GM18517 (cell line): ENCODE measurements around the gene COLEC12.

ENCODE experiments used
- ATAC-seq: cut with Tn5 transposase; IDR thresholded peaks from one replicate; pipeline ENCODE4 v1.9.1; 2021; ENCODE audit warnings: mild to moderate bottlenecking, moderate library complexity; ENCODE audit not compliant: unreplicated experiment

The COLEC12 gene

DNA sequence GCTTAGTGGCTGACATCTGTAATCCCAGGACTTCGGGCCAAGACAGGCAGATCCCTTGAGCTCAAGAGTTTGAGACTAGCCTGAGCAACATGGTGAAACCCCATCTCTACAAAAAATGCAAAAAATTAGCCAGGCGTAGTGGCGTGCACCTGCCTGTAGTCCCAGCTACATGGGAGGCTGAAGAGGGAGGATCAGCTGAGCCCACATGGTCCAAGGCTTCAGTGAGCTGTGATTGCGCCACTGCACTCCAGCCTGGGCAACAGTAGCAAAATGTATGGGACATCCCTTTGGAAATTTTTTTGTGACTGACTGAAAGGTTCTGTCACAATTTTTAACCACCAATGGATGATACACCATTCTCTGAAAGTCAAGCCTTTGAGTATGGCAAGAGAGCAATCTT lies 6.3 kb upstream of the COLEC12 start:
- no peak for ATAC-seq

DNA sequence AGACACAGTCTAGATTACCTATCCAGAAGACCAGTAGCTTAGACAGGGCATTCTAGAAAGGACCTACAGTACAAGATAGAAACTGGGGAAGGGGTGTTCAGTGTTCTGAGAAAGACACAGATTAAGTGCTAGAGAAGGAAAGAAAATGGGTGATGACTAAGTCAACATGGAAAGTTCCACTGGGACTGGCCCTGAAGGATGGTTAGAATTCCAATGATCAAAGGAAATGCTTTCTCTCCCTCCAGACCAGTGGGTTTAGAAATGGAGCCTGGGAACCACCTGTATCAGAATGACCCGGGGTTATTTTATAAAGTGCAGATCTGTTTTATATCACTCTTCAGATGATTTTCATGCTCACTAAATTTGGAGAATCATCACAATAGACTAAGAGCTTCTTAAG lies 5.8 kb upstream of the COLEC12 start:
- no peak for ATAC-seq

DNA sequence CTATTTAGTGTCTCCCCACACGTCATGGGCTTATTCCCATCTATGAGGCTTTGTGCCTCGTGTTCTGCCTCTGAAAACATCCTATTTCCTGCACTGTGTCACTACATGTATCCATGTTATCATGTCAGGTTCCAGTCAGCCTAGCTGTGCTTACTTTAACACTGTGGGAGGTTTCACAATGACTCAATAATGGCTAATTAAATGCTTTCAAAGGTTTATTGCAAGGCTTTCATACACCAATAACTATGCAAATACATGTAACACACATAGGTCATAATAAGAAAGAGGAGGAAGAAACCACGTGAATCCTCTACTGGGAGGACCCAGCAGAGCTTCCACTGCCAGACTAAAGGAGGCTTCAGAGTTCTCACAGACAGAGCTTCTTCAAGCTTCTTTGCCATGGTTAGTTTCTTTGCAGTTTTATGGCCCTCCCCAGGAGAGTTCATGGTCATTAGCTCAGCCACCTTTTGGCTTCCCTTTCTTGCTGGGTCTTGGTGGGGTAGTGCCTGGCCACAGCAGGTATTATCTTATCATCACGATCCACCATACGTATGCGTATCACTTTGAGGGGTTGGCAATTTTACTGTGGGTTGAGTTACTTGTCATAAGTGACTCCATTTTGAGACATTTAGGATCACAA lies 5.1 kb upstream of the COLEC12 start:
- ATAC-seq, result peak; percentile 96

DNA sequence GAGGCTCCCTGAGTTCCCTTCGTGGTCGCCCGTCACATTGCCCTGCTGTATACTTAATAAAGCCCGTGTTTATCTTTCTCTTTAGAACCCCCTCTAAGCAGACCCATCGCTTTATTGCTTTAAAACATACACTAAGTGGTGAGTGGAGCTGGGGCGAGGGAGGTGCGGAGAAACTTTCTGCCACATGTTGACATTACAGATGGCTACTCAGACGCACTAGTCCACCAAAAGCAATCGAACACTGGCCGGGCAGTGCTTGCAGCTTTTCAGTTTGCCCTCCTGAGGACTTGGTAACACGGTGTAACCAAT lies 859 bp upstream of the COLEC12 start:
- no peak for ATAC-seq

DNA sequence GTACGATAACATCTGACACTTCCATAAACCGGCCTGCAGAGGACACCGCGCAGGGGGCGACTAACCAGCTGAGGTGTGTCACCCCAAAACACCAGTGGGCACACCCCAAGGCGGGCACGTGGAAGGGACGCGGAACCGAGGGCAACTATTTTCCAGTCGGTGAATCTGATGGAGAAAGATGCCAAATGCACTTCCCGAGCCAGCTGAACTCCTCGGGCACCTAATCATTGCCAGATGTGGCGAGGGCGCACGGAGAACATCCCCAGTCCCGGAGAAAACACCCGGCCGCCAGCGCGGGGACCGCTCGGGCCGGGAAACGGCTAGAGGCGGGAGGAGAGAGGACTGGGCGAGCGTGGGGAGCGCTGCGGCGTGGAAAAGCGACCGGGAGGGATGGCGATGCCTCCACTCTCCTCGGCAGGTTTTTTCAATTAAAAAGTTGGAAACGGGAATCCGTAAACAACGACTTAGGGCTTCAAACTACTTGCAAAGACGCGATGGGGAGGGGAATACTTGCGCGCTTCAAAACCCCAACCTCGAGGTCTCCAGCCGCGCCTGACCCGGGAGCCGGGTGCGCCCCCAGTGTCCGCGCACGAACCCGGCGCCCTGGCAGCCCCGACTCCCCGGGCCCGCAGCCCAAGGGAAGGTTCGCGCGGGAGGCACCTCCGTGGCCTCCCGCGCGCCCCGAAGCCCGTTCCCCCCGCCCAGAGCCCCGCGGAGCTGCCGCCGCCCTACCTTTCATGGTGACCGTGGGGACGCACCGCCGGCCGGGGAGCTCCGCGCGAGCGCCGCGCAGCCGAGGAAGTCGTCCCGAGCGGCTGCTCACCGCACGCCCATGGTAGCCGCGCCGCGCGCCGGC lies 497 bp downstream of the COLEC12 start:
- no peak for ATAC-seq

DNA sequence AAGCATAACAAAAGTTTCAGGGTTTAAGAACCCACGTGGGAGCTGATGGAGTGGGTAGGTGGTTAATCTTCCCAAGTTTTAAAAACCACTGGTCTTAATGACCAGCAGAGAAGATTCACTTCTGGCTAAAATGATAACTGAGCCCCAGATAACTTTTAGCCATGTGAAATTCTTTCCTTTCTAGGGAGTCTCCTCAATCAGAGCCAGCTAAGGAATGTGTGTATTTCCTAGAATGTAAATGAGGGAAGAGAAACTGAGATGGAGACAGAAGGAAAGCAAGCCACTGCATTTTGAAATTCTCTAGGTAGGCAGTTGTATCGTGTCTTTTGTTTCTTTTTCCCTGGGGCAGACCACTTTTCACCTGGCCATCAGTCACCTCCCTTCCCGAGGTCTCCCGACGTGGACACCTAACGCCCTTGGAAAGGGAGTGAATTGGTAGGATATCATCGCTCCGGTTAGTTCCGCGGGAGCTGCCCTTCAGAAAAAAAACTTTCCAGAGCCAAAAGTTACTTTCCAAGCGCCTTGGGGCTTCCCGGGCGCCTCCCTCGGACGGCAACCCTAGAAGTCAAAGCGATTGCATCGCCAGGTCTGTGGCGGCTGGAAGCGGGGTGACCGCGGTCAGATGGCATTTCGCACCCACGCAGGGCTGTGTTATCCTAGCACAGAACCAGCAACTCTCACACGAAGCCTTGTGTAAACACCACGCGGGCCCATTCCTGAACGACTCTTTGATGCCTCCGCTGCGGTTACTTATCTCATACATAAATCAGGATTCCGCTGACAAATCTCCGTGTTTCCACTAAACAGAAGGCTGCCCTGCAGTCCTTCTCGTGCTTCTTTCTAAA lies 1.3 kb downstream of the COLEC12 start:
- ATAC-seq, result no peak

DNA sequence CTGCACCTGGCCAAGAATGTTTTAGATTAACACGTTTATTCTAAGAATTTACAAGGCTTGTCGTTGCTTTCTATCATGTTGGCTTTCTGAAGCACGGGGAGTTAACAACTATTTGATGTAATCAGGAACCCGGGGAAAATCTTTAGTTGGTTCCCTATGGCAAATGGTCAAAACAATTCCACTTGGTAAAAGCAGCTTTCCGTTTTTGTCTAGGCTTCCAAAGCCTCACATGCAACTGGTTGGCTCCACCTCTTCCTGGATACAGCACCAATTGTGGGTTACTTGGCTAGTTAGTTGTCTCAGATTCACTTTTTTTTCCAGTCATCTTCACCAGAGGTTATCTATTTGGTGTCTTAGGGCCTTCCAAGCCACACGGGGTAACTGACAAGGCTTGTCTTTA lies 2.8 kb downstream of the COLEC12 start:
- ATAC-seq, result no peak

DNA sequence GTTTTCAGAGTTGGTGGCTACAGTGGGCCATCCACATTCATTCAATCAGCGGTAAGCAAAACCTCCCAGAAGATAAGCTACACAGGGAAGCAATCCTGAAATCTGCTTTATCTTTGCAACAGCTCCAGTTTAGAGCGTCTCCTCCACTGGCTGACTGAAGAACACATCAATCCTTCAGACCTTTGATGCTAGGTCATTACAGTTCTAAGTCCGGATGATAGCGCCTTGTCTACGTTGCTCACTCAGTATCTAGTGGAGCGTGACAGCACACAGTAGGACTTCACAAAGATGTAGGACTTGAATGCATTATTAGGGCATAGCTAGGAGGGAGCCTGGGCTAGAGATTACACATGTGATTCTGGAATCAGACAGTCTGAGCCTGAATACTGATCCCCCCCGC lies 5.0 kb downstream of the COLEC12 start:
- ATAC-seq, result no peak

DNA sequence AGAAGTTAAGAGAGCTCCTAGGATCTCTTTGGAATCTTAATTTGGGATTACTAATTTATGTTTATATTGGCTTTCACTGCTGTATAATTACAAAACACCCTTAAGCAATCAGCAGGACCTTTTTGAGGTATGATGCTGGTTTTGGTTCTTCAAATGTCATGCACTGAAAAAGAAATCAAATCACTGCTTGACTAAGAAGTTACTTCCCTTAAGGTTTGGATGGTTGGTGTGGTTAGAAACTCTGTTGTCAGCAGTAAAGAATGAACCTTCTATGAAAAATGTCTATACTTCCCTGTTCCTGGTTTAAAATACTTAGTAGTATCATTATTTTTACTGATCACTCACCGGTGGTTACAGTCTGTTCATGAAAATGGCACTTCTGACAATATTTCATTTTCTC lies 5.5 kb downstream of the COLEC12 start:
- no peak for ATAC-seq

DNA sequence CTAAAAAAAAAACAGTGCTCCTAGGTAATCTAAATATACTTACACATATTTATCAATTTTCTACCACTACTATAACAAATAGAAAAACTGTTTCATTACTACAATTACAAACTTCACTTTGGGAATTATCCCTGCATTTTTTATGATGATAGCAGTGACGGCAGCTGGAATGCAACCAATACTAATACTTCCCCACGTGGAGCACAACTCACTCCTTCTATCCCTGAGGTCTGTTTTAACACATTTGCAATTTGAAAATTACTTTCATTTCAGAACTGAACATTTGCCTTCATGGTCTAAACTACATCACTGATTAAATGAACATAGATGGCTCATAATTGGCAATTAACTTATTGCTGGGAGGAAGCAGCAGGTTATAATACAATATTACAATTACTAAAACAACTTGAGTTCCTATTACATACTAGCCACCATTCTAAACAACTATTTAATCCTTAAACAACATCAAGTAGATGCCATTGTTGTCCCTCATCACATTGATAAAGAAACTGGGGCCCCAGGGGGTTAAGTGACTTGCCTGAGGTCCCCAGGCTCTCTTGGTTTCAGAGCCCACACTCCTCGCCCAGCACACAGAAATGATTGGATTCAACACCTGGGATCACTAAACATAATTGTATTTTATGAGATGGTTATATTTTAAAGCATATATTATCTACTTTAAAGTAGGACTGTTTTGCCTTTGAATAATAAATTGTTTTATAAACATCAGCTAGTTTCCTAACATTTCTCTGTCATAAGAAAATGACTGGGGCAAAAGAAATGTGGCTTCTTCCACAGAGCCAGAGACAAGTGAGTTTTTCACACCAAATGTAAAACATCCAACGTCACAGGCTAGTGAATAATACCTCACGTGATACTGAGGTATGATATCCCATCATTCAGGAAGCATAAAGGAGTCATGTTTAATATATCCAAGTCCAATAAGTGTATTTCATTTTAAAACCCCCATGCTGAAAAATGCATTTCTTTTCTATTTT lies 6.2 kb downstream of the COLEC12 start:
- ATAC-seq, result no peak

DNA sequence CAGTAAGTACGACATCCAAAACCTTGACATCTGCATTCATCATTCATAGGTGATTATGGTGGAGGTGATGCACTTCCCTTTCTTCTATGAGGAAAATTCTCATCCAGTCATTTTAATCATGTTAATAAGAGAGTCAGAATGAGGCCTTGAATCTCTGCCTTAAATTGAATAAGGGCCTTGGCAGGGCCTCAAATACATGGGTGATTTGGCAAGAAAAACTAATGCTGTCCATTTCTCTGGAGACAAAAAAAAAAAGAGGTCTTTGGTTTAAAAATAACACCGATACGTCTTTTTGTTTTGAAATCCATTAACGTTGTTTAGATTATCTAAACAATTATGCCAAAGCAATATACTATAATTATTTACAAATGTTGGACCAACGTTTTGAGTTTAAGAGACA lies 8.1 kb downstream of the COLEC12 start:
- ATAC-seq, result no peak

DNA sequence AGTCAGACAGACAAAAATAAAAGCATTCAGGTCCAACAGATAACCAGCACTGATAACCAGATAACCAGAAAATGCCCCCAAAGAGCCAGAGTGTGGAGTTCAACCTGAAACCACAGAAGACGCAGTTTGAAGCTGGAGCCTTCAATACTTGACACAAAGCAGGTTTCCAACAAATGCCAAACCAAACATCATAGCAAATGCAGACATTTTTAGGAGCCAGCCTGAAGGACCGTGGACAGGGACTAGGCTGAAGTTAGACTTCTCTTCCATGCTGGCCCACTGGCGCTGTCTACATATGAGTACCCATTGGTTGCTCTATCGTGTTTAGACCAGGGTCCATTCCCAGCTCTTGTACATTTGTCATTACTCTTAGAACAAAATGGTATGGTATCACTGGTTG lies 9.9 kb downstream of the COLEC12 start:
- no peak for ATAC-seq

DNA sequence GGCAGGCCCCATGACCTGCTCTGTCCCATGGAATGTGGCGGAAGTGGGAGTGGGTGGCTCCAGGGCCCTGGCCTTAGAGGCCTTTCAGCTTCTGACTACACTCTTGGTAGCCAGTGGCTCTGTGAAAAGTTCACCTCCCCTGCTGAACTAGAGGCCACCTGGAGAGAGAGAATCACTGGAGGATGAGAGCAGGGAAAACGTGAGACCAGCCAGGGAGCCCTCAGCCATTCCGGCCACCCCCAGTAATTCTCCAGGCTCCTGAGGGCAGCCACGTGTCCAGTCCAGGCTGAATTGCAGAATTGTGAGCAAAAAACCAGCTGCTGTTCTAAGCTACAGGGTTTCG lies 10.5 kb downstream of the COLEC12 start:
- ATAC-seq, result no peak

DNA sequence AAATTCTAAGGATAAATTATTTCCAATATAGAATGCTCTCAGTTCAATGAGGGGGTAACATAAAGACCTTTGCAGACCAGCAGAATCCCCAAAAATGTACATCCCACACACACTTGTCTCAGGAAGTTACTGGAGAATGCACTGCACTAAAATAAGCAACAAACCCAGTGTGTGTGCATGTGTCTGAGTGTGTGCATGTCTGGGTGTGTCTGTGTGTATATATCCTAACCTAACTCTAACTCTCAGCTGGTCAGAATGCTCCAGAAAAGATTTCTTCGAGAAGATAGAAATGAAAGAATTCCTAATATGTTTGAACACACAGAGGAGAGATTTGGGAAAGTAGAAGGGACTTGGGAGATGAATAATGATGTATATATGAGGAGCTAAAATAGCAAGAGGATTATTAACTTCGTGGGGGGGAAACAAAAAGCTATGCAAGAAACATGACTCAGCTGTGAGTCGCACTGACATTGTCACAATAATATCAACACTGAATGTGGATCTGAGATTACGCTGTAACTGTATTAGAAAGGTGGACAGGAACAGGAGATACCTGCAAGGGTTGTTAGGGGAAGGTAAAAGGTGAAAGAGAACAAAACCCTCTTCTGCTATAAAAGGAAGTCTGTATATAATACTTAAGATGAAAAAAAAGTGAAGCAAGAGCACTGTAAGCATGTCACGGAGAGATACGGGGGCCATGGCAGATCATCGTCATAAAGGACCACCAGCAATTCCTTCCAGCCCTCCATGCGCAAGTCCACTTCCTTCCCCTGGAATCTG lies 11.1 kb downstream of the COLEC12 start:
- no peak for ATAC-seq

DNA sequence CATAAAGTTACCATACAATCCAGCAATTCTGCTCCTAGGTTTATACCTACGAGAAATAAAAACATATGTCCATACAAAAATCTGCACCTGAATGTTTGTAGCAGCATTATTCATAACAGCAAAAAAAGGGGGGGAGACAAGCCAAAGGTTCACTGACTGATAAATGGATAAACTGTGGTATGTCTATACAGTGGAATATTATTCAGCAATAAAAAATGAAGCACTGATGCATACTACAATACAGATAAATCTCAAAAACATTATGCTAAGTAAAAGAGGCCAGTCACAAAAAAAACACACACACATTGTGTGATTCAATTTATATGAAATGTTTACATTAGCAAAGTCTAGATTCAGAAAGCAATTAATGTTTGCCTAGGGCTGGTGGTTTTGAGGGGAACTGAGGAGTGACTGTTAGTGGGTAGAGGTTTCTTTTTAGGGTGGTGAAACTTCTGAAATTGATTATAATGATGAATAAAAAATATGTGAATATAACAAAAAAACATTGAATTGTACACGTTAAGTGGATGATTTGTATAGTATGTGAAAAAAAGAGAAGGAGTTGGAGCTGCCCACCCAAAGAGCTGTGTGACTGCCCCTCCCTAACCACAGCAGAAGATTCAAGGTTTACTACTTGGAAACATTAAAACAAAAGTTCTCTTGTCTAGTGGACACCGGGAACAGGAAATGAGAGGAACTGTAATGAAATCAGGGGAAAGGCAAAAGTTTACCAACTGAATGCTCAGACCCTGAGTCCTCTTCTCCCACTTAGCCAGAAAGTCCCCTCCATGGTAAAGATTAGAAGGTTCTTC lies 13.4 kb downstream of the COLEC12 start:
- ATAC-seq, result no peak

DNA sequence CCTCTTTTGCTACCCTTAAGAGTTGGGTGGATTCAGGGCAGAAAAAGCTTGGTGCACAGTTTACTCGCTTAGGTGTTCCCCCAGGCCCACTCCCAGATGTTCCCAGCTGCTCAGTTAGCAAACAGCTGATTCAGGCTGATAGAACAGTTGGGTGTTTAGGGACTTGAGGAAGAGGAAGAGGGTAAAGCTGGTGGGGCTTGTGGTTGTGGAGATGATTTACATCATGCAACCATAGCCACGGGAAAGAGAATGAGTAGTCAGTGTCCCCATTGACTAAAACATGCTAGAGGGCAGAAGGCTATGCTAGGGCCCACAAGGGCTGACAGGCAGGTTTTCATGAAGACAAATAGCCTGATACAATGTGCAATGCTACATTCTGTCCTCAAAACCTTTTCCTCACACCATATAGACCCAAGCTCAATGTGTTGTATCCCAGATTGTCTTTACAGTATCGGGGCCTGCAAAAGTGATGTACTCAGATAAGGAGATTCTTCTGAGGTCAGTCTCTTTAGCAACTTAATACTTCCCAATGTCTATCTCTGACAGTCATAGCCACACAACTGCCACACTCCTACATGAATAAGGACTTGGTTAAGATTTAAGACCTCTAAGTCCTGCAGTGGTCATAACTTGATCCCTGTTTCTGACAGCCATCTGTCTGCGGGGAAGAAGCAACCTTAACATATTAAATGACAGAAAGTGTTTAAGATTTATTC lies 15.6 kb downstream of the COLEC12 start:
- ATAC-seq, result no peak

DNA sequence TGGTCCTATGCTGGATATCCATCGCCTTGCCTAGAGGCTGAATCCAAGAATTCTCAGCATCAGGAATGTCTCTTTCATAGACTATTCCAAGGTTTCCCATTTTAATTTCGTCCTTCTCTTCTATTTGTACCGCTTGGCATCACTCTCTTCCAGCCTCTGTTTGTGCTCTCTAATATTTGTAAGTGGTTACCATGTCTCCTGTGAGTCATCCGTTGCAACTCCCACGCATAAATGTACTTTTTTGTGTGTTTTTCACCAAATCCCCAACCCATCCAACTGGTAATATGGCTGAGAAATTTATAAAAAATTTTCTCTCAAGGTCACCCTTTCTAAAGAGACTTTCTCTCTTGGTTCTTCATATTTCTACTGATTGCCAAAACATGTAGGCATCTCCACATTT lies 21.8 kb downstream of the COLEC12 start:
- ATAC-seq, result no peak

DNA sequence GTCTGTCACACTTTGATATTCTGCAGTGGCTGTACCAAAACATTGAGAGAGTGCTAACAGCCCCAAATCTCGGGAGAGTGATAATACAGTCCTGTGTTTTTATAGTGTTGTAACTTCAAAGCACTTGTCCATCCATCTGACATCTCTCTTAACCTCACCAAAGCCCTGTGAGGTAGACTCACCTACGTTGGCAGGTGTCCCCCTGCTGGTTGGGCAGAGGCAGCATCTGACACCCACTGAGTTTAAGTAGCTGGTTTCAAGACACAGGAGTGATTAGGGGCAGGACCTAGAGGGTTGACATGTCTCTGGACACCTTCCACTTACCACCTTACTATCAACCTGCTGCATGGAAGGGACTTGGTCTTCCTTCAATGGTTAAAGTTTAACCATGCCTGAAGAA lies 22.9 kb downstream of the COLEC12 start:
- ATAC-seq, result no peak

DNA sequence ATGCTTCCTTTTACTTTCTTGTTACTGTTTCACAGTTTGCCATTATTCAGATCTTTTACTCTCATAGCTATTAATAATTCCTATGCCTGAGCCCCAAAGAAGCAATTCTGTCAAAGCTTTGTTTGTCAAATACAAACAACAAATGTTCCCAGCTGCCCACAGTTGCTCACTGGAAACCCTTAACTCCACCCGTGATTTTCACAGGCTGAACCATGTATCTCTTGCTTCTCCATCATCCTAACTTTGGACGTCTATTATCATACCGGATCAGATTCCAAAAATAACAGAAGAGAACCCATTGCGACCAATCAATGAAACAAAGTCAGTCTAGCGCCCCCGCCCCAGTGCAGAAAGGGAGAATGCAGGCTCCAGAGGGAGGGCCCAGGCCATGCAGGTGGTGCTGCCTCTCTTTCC lies 24.2 kb downstream of the COLEC12 start:
- ATAC-seq, result no peak
